WTC11 (cell line): Measurements from ENCODE around the gene GJD2.

ENCODE experiments used
- ATF3 ChIP-seq: sonication (generic); formaldehyde crosslinking; conservative IDR thresholded peaks from 2 replicates; pipeline ENCODE4 v1.8.1; 2022; ENCODE audit warnings: mild to moderate bottlenecking, missing genetic modification reagents
- CTCF ChIP-seq: fragments of 200-600 bp; IDR thresholded peaks from 2 replicates; pipeline ENCODE4 v1.8.0; 2022; ENCODE audit warnings: antibody characterized with exemption
- FOXK1 ChIP-seq: sonication (generic); formaldehyde crosslinking; IDR thresholded peaks from 2 replicates; pipeline ENCODE4 v1.8.0; 2022; ENCODE audit warnings: mild to moderate bottlenecking, moderate library complexity, missing genetic modification reagents
- HMGXB4 ChIP-seq: sonication (generic); formaldehyde crosslinking; IDR thresholded peaks from 2 replicates; pipeline ENCODE4 v1.8.1; 2023; ENCODE audit warnings: mild to moderate bottlenecking, moderate library complexity, missing genetic modification reagents
- MAX ChIP-seq: sonication (generic); formaldehyde crosslinking; IDR thresholded peaks from 2 replicates; pipeline ENCODE4 v1.8.0; 2022; ENCODE audit warnings: mild to moderate bottlenecking, missing genetic modification reagents
- NR3C1 ChIP-seq: sonication (generic); formaldehyde crosslinking; conservative IDR thresholded peaks from 2 replicates; pipeline ENCODE4 v1.8.1; 2023; ENCODE audit warnings: low read depth, mild to moderate bottlenecking, missing genetic modification reagents
- PRDM15 ChIP-seq: sonication (generic); formaldehyde crosslinking; IDR thresholded peaks from 2 replicates; pipeline ENCODE4 v1.8.0; 2022; ENCODE audit warnings: missing genetic modification reagents
- SMAD4 ChIP-seq: sonication (generic); formaldehyde crosslinking; IDR thresholded peaks from 2 replicates; pipeline ENCODE4 v1.8.0; 2022; ENCODE audit warnings: mild to moderate bottlenecking, missing genetic modification reagents
- TEAD4 ChIP-seq: sonication (generic); formaldehyde crosslinking; IDR thresholded peaks from 2 replicates; pipeline ENCODE4 v1.8.0; 2022; ENCODE audit warnings: mild to moderate bottlenecking, missing genetic modification reagents
- USF2 ChIP-seq: sonication (generic); formaldehyde crosslinking; IDR thresholded peaks from 2 replicates; pipeline ENCODE4 v1.8.1; 2023; ENCODE audit warnings: mild to moderate bottlenecking, missing genetic modification reagents, moderate library complexity
- ZNF232 ChIP-seq: sonication (generic); formaldehyde crosslinking; IDR thresholded peaks from 2 replicates; pipeline ENCODE4 v1.8.0; 2022; ENCODE audit warnings: mild to moderate bottlenecking, missing genetic modification reagents
- ZNF281 ChIP-seq: sonication (generic); formaldehyde crosslinking; IDR thresholded peaks from 2 replicates; pipeline ENCODE4 v1.8.0; 2023; ENCODE audit warnings: mild to moderate bottlenecking, missing genetic modification reagents

GRCh38 chr15:34722439-34722836 is 32.4 kb downstream of the GJD2 start:
- TF ChIP-seq CTCF, result no peak
- no peak for TF ChIP-seq FOXK1
- TF ChIP-seq SMAD4, result no peak
- no peak for TF ChIP-seq NR3C1
- no peak for TF ChIP-seq HMGXB4 (CRISPR knock-in tag)
- no peak for TF ChIP-seq USF2 (CRISPR knock-in tag)
- no peak for TF ChIP-seq TEAD4 (CRISPR knock-in tag)
- TF ChIP-seq ZNF281 (CRISPR knock-in tag), result no peak
- no peak for TF ChIP-seq ZNF232
- no peak for TF ChIP-seq MAX
- TF ChIP-seq ATF3 (CRISPR knock-in tag), result no peak
- TF ChIP-seq PRDM15 (CRISPR knock-in tag), result no peak
